Naive thymus-derived CD8-positive, alpha-beta T cell (primary cell): ENCODE measurements around the gene MREG. TPM values are rescaled to one million over a fixed set of nuclear protein-coding genes. Genes with fewer than 3 reads are reported as not detected.
A peak's percentile ranks its signal among the peaks of the same experiment; 100 is the strongest.

Source experiments
- ATAC-seq, 2 donors: fragments of 150-1000 bp; cut with Tn5 transposase in 1 of 2; sonication (Bioruptor Pico), chemical (Tn5 transposase) in 1 of 2; 1 replicate in 1 of 2; 2 replicates in 1 of 2; pipeline ENCODE4 v1.10.0; 2021; ENCODE audit warnings: mild to moderate bottlenecking in 2 of 2, moderate library complexity in 2 of 2
- POLR2A ChIA-PET: fragments of 350-600 bp; sonication (Branson Sonifier 250); formaldehyde crosslinking; loops from one replicate; lab custom pipeline; 2021; ENCODE audit warnings: antibody characterized with exemption; lab: Charles Lee
- DNase-seq, 10 donors: peaks; one replicate each; pipeline versions ENCODE4 v3.0.0 to v3.0.0-alpha.2; 2020 to 2022
- H3K27ac Mint-ChIP-seq, 10 donors: one replicate each; pipeline ENCODE4 v1.8.0; 2020 to 2022; ENCODE audit warnings: mild to moderate bottlenecking in 10 of 10, mixed read lengths in 10 of 10, moderate library complexity in 4 of 10, inconsistent platforms in 1 of 10
- H3K27me3 Mint-ChIP-seq, 5 donors: one replicate each; pipeline ENCODE4 v1.8.0; 2021 to 2022; ENCODE audit warnings: mixed read lengths in 5 of 5
- H3K36me3 Mint-ChIP-seq, 3 donors: one replicate each; pipeline ENCODE4 v1.8.0; 2020 to 2022; ENCODE audit warnings: mixed read lengths in 3 of 3, mild to moderate bottlenecking in 2 of 3, inconsistent platforms in 1 of 3
- H3K4me1 Mint-ChIP-seq, 4 donors: one replicate each; pipeline ENCODE4 v1.8.0; 2021 to 2022; ENCODE audit warnings: mixed read lengths in 4 of 4
- H3K4me3 Mint-ChIP-seq, 10 donors: one replicate each; pipeline ENCODE4 v1.8.0; 2020 to 2022; ENCODE audit warnings: mild to moderate bottlenecking in 10 of 10, mixed read lengths in 10 of 10, moderate library complexity in 6 of 10, inconsistent platforms in 1 of 10
- H3K9me3 Mint-ChIP-seq, 9 donors: one replicate each; pipeline ENCODE4 v1.8.0; 2020 to 2022; ENCODE audit warnings: mixed read lengths in 9 of 9, mild to moderate bottlenecking in 3 of 9, inconsistent platforms in 1 of 9, moderate library complexity in 1 of 9
- polyA plus RNA-seq, 3 donors: library from polyadenylated mRNA; unstranded; fragments of 300-500 nt; fragmentation: Illumina TruSeq; gene quantifications; one replicate each; pipeline ENCODE4 v1.2.3, GENCODE V29; 2021
- total RNA-seq, 8 experiments: library from RNA in 2 of 8; stranded (reverse) in 2 of 8; gene quantifications; one replicate each; pipeline ENCODE4 v1.2.3 and lab custom pipeline; 2021 to 2026

MREG gene
- total and polyA plus RNA-seq, 5 experiments from 2014 or later: 0.97 to 8.5 (median 3.3) TPM

DNA sequence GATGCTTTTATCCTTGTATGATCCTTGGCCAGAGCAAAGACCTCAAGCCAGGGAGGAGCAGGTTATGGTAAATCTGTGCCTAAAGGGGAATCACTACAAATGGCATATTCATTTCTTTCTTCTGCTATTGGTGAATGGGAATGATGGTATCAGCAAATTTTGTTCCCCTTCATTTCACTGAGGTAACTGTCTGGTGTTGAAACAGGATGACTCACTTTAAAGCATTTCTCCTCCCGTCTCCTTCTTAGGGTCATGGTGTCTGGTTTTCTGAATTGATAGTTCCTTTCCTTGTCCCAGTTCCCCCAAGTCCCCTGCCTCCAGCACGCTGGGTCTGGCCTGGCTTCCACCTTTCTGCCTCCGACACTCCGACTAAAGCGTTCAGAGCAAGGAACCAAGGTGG is 109.2 kb downstream of the MREG start:
- ATAC-seq (no peak), DNase-seq (no peak)
- peaks cover 0 to 16% (median 7%) of the 10 kb centered on the region in 5 donors for H3K27me3 Mint-ChIP-seq
- H3K4me3 Mint-ChIP-seq: no peak overlapping the region
- no peak overlapping the region for H3K27ac Mint-ChIP-seq
- peaks cover 3 to 7% (median 5%) of the 10 kb centered on the region in 4 donors for H3K4me1 Mint-ChIP-seq
- no peaks in the 10 kb centered on the region for H3K36me3 Mint-ChIP-seq
- POLR2A ChIA-PET: no interaction called here
- peaks cover 0 to 1% (median 0%) of the 10 kb centered on the region in 9 donors for H3K9me3 Mint-ChIP-seq

DNA sequence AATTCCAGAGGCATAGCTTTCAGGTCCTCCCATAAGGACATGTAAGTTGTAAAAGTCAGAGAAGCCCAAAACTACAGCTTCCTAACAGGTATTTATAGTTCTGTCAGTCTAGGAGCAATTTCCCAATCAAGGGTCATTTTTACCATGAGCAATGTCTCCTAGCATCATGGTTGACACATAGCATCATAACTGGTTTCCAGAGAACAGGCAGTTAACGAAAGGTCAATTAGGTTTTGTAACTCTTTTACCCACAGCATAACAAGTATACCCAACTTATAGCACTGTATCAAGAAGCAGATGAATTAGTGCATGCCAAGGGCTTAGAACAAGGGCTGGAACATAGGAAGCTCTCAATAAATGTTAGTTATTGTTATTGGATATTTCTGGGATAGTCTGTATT is 110.1 kb downstream of the MREG start:
- Mint-ChIP-seq H3K9me3 (peaks cover 0 to 1% (median 0%) of the 10 kb centered on the region in 9 donors), H3K27ac (no peak overlapping the region), H3K36me3 (no peaks in the 10 kb centered on the region), H3K4me1 (peaks cover 3 to 7% (median 6%) of the 10 kb centered on the region in 4 donors), H3K4me3 (no peak overlapping the region), H3K27me3 (peaks cover 0 to 21% (median 10%) of the 10 kb centered on the region in 5 donors)
- no peak for DNase-seq
- no peak for ATAC-seq
- POLR2A ChIA-PET: no interaction called here

DNA sequence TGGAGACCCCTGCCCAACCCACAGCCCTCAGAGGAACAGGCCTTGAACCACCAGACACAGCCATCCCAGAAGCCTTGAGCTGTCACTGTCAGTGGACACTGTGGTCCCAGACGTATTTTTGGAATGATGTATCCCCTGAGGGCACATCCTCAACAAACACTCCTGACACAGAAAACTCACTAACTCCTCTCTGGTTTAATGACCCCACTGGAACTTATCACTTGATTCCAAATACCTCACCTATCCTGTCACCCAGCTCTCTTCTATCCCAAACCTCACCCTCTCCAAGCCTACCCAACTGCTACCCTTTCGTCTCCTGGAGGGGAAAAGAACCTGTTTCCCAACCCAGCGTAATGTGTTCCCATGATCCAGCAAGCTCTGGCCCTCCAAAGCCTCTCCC is 111.6 kb downstream of the MREG start:
- Mint-ChIP-seq H3K27ac (no peak overlapping the region), H3K36me3 (no peaks in the 10 kb centered on the region), H3K4me3 (no peak overlapping the region), H3K4me1 (peaks cover 3 to 7% (median 6%) of the 10 kb centered on the region in 4 donors), H3K9me3 (peaks cover 0 to 1% (median 0%) of the 10 kb centered on the region in 9 donors), H3K27me3 (peaks cover 0 to 15% (median 9%) of the 10 kb centered on the region in 5 donors)
- DNase-seq (no peak), ATAC-seq (no peak)
- POLR2A ChIA-PET: no interaction called here

DNA sequence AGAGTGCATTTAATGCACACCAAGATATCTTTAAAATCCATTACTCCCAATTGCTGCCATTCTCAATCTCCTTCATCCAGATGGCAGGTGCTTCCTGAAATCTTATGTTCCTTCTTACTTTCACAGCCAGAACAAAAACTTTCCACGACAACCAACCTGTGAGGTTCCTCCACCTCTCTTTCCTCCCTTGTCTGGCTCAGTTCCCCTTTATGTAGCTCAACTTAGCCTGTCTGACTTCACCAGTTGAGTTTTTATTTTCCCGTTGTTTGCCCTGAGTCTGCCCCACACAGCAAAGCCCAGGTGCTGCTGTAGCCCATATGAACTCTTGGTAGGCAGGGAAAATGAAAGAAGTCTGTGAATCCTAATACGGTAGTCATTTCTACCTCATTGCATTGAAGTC is 112.5 kb downstream of the MREG start:
- H3K4me3 Mint-ChIP-seq: peak overlapping the region in 1 of 10 donors; percentile 41
- DNase-seq (no peak), ATAC-seq (no peak)
- H3K4me1 Mint-ChIP-seq: peaks cover 3 to 7% (median 6%) of the 10 kb centered on the region in 4 donors
- H3K27ac Mint-ChIP-seq: peak overlapping the region in 1 of 10 donors; percentile 58
- peaks cover 0 to 15% (median 9%) of the 10 kb centered on the region in 5 donors for H3K27me3 Mint-ChIP-seq
- POLR2A ChIA-PET: no interaction called here
- peaks cover 0 to 2% (median 0%) of the 10 kb centered on the region in 9 donors for H3K9me3 Mint-ChIP-seq
- no peaks in the 10 kb centered on the region for H3K36me3 Mint-ChIP-seq

DNA sequence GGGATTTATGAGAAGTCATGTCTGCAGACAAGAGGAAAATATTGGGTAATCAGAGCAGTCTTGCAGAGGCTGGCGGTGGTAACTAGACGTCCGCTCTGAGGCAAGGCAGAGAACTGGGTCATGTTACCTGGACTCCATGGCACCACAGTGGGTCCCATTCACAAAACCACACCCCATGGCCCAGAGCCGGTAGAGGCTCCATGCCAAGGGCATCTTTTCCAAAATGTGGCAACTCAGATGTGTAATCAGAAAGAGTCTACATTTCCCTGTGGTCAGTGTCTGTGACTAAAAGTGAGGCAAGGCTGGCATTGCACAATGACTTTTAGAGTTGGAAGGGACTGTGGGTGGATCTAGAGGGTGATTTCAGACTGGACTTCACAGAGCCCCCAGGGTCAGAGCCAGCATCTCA is 113.1 kb downstream of the MREG start:
- POLR2A ChIA-PET: no interaction called here
- H3K4me3 Mint-ChIP-seq: no peak overlapping the region
- ATAC-seq: no peak

DNA sequence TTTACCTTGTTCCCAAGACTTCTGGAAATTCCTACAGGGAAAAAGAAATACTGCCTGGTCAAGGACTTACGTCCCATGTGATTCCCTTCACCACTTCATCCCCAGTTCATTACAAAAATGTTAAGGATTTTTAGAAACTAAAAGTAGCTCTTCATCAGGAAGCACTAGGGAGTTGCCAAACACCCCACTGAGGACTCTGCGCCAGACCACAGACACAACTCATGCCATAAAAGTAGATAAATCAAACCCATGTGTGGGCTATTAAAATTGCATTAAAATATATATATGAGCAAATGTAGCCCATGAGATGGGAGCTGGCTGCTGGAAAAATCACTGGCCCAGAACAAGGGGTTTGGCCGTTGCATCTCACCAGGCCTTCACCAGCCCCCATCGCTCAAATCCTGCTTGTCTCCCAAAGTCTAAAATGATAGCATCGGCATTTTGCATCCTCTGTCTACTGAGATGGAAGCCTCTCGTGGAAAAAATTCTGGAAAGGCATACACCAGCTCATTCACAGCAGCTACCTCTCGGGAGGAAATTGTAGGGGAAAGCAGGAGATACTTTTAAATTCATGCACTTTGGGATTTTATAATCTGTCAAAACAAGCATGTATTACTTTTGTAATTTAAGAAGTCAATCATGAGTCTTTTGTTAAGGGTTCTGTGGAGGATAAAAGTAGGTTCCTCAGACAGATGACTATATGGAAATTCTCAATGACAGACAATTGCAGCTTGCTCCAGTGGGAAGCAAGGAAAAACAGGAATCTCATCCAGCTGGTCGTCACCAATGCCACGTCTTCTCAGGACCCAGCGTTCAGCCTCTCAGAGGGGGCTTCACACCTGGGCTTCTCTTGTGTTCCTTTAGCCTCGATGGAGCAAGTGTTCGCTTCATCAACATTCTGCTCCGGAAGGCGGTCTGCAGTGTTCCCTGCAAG is 113.9 kb downstream of the MREG start:
- Mint-ChIP-seq H3K27me3 (peaks cover 0 to 13% (median 7%) of the 10 kb centered on the region in 5 donors), H3K4me3 (no peak overlapping the region), H3K4me1 (peaks cover 3 to 7% (median 6%) of the 10 kb centered on the region in 4 donors), H3K27ac (no peak overlapping the region), H3K36me3 (no peaks in the 10 kb centered on the region), H3K9me3 (peaks cover 0 to 2% (median 0%) of the 10 kb centered on the region in 9 donors)
- POLR2A ChIA-PET: no interaction called here
- DNase-seq (no peak), ATAC-seq (no peak)

More for the DNA sequence above, 113.1 kb downstream of the MREG start:
- no peak for DNase-seq
- peaks cover 3 to 7% (median 6%) of the 10 kb centered on the region in 4 donors for H3K4me1 Mint-ChIP-seq
- H3K9me3 Mint-ChIP-seq: peaks cover 0 to 2% (median 0%) of the 10 kb centered on the region in 9 donors
- H3K27ac Mint-ChIP-seq: no peak overlapping the region
- H3K27me3 Mint-ChIP-seq: peaks cover 0 to 16% (median 9%) of the 10 kb centered on the region in 5 donors
- H3K36me3 Mint-ChIP-seq: no peaks in the 10 kb centered on the region

DNA sequence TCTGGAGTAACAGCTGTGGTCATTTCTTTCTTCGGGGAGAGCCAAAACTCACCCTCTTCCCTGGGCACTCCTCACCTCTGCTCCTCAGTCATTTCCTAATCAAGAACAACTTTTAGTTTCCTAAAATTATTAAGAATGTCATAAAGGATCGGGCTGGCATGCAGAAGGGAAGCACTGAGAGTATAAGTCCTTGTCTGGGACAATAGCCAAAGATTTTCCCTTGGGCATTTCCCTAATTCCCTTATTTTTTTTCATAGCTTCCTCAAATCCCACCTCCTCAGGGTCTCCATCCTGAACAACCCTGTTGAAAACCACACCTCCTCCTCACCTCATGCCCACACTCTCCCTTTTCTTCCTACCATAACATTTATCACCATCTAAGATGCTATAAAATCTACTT is 115.0 kb downstream of the MREG start:
- H3K36me3 Mint-ChIP-seq: no peaks in the 10 kb centered on the region
- H3K27me3 Mint-ChIP-seq: peaks cover 0 to 13% (median 5%) of the 10 kb centered on the region in 5 donors
- peaks cover 0 to 2% (median 0%) of the 10 kb centered on the region in 9 donors for H3K9me3 Mint-ChIP-seq
- H3K4me1 Mint-ChIP-seq: peaks cover 3 to 7% (median 6%) of the 10 kb centered on the region in 4 donors
- ATAC-seq (no peak), DNase-seq (no peak)
- no peak overlapping the region for H3K27ac Mint-ChIP-seq
- no peak overlapping the region for H3K4me3 Mint-ChIP-seq
- POLR2A ChIA-PET: no interaction called here

DNA sequence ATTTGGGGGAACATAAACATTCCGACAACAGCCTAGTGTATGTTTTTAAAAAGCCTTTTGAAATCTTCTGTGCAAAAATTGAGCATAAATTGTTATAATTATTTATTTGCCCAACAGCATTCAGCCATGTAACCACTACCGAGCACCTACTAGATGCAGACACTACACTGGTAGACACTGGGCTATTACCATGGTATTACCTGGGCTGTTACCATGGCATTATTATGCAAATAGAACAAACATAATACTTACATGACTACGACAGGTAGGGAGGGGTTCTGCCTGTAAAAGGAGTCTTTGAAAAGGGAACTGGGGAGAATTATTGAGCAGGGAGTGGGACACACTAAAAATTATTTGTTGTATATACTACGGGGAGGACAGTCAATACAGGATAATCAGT is 116.4 kb downstream of the MREG start:
- Mint-ChIP-seq H3K4me3 (no peak overlapping the region), H3K4me1 (peaks cover 3 to 7% (median 6%) of the 10 kb centered on the region in 4 donors), H3K27ac (no peak overlapping the region), H3K9me3 (peaks cover 0 to 2% (median 0%) of the 10 kb centered on the region in 9 donors), H3K27me3 (peaks cover 0 to 13% (median 4%) of the 10 kb centered on the region in 5 donors), H3K36me3 (no peaks in the 10 kb centered on the region)
- no peak for DNase-seq
- POLR2A ChIA-PET: no interaction called here
- no peak for ATAC-seq

DNA sequence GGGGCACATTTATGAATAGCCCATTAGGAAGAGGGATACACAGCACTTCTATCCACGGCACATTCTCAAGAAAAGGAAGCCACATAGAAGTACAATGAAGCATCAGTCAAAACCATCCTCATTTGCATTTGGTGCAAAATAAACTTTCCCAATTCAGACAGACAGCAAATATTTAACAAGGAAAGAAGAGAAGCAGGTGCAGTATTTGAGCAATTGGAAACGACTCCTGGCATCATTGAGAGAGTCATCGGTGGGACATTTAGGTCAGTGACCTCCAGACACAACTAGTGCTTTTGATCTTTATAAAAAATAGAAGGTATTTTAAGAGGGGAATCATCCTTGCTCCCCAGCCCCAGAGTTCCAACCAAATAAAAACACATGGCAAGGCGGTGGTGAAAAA is 118.0 kb downstream of the MREG start:
- POLR2A ChIA-PET: no interaction called here
- DNase-seq (no peak), ATAC-seq (no peak)
- Mint-ChIP-seq H3K27ac (no peak overlapping the region), H3K27me3 (peaks cover 0 to 13% (median 3%) of the 10 kb centered on the region in 5 donors), H3K4me1 (peaks cover 0 to 2% (median 0%) of the 10 kb centered on the region in 4 donors), H3K9me3 (peaks cover 0 to 2% (median 0%) of the 10 kb centered on the region in 9 donors), H3K36me3 (no peaks in the 10 kb centered on the region), H3K4me3 (no peak overlapping the region)

Other genes with a start within 250 kb of the MREG start
- 10 to 100 TPM; 15.7 to 20.7 TPM for gene PECR, start 68.3 kb upstream of the MREG start, total RNA-seq
- gene PECR, start 68.3 kb upstream of the MREG start, polyA plus RNA-seq: 10 to 100 TPM; 25.4 to 33.3 (median 28.6) TPM
- gene TMEM169, start 68.4 kb upstream of the MREG start, total RNA-seq: 1 to 10 TPM; 2.6 to 4.1 TPM
- 1 to 10 TPM in 2 of 3 donors, under 1 TPM in 1; 0.73 to 2.0 (median 1.8) TPM for gene TMEM169, start 68.4 kb upstream of the MREG start, polyA plus RNA-seq
- gene XRCC5, start 95.8 kb upstream of the MREG start, total RNA-seq: 100 to 1,000 TPM; 231 to 245 TPM
- gene XRCC5, start 95.8 kb upstream of the MREG start, polyA plus RNA-seq: 100 to 1,000 TPM; 311 to 364 (median 348) TPM